B cell (primary cell): ENCODE measurements around the gene HSPB7.

Source experiments
- CTCF ChIP-seq: fragments of 200-600 bp; IDR thresholded peaks from one replicate; pipeline ENCODE4 v1.8.0; 2022; ENCODE audit warnings: antibody characterized with exemption, mild to moderate bottlenecking
- EZH2 ChIP-seq: IDR thresholded peaks from 2 replicates; pipeline ENCODE4 v1.6.1; 2012; ENCODE audit warnings: borderline replicate concordance, low read depth, mild to moderate bottlenecking, moderate library complexity, low read length; ENCODE audit not compliant: insufficient read depth, poor library complexity, severe bottlenecking

- TF ChIP-seq CTCF (no peak), EZH2 (no peak)
Measured at GRCh38 chr1:15970911-15971310, 46.9 kb downstream of the HSPB7 start.
